ENCODE measurements around the gene SEMA6D. TPM values are rescaled to one million over a fixed set of nuclear protein-coding genes. Genes with fewer than 3 reads are reported as not detected.
A peak's percentile ranks its signal among the peaks of the same experiment; 100 is the strongest.

Gene SEMA6D
- total and polyA plus RNA-seq, 2 donors (not counting 1 experiment from before 2014, with no cell fraction given), result 2.4 to 13.4 TPM

GRCh38 chr15:47755941-47756340 lies 38.6 kb downstream of the SEMA6D start:
- no peak overlapping the region for H3K4me3 ChIP-seq (replicated peaks in 1 of 4; ENCODE audit: control extremely low read depth in 1 of 4, insufficient read depth in 1 of 4, low read depth in 3 of 4, low read length in 4 of 4)
- no peak overlapping the region for H3K9ac ChIP-seq (ENCODE audit: insufficient read depth, low read length)
- H3K4me2 ChIP-seq (ENCODE audit: extremely low read depth, insufficient read depth, low read length), result no peak overlapping the region
- TF ChIP-seq, protein P1, sequence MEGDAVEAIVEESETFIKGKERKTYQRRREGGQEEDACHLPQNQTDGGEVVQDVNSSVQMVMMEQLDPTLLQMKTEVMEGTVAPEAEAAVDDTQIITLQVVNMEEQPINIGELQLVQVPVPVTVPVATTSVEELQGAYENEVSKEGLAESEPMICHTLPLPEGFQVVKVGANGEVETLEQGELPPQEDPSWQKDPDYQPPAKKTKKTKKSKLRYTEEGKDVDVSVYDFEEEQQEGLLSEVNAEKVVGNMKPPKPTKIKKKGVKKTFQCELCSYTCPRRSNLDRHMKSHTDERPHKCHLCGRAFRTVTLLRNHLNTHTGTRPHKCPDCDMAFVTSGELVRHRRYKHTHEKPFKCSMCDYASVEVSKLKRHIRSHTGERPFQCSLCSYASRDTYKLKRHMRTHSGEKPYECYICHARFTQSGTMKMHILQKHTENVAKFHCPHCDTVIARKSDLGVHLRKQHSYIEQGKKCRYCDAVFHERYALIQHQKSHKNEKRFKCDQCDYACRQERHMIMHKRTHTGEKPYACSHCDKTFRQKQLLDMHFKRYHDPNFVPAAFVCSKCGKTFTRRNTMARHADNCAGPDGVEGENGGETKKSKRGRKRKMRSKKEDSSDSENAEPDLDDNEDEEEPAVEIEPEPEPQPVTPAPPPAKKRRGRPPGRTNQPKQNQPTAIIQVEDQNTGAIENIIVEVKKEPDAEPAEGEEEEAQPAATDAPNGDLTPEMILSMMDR (conservative IDR thresholded peaks at IDR 0.05 in 1 of 2, IDR thresholded peaks at IDR 0.05 in 1 of 2; ENCODE audit: low read depth in 1 of 2, low read length in 2 of 2), result no peak
- no peak for TF ChIP-seq EZH2 (IDR thresholded peaks at IDR 0.05; ENCODE audit: low read length, missing control alignments)
- H4K20me1 ChIP-seq (ENCODE audit: control insufficient read depth, extremely low read depth, insufficient read depth, low read length), result no peaks in the 10 kb centered on the region
- no peak for DNase-seq (ENCODE audit: low read depth in 2 of 2)
- H3K27me3 ChIP-seq (ENCODE audit: control insufficient read depth, insufficient read depth, low read length), result no peaks in the 10 kb centered on the region
- no peak overlapping the region for H2AFZ ChIP-seq (ENCODE audit: low read length)
- H3K79me2 ChIP-seq (ENCODE audit: control insufficient read depth, insufficient read depth, low read length), result no peaks in the 10 kb centered on the region
- no peaks in the 10 kb centered on the region for H3K9me3 ChIP-seq (ENCODE audit: control insufficient read depth, insufficient read depth, low read depth, low read length)
- no peaks in the 10 kb centered on the region for H3K36me3 ChIP-seq (ENCODE audit: control insufficient read depth, insufficient read depth, low read length)
- H3K27ac ChIP-seq (ENCODE audit: insufficient read depth, low read length), result no peak overlapping the region
- peaks cover 4% of the 10 kb centered on the region for H3K4me1 ChIP-seq (ENCODE audit: control insufficient read depth, extremely low read depth, insufficient read depth, low read length)

GRCh38 chr15:47756872-47757271 lies 39.6 kb downstream of the SEMA6D start:
- H3K4me2 ChIP-seq (ENCODE audit: extremely low read depth, insufficient read depth, low read length), result no peak overlapping the region

DNA sequence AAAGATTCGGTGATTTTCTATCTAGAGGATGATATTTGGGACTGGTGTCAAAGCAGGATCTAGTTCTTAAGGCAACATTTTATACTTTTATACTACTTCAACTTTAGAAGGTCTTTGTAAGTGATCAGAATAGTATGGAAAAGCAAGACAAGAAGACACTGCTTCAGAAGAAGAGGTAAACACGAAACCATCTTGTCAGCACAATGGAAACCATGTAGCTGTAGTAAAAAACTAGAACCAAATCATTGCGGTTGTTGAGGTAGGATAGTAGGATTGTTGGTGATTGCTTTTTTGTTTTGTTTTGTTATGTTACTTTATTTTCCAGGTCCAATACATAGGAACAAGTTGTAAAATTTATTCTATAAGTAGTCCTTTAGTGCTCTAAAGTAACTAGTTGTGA lies 40.0 kb downstream of the SEMA6D start:
- Histone ChIP-seq H2AFZ (ENCODE audit: low read length) (no peak overlapping the region), H3K4me3 (replicated peaks in 1 of 4; ENCODE audit: control extremely low read depth in 1 of 4, insufficient read depth in 1 of 4, low read depth in 3 of 4, low read length in 4 of 4) (no peak overlapping the region), H3K9me3 (ENCODE audit: control insufficient read depth, insufficient read depth, low read depth, low read length) (no peaks in the 10 kb centered on the region), H3K27me3 (ENCODE audit: control insufficient read depth, insufficient read depth, low read length) (no peaks in the 10 kb centered on the region), H4K20me1 (ENCODE audit: control insufficient read depth, extremely low read depth, insufficient read depth, low read length) (no peaks in the 10 kb centered on the region), H3K4me2 (ENCODE audit: extremely low read depth, insufficient read depth, low read length) (no peak overlapping the region), H3K4me1 (ENCODE audit: control insufficient read depth, extremely low read depth, insufficient read depth, low read length) (peaks cover 2% of the 10 kb centered on the region), H3K79me2 (ENCODE audit: control insufficient read depth, insufficient read depth, low read length) (no peaks in the 10 kb centered on the region), H3K36me3 (ENCODE audit: control insufficient read depth, insufficient read depth, low read length) (no peaks in the 10 kb centered on the region), H3K9ac (ENCODE audit: insufficient read depth, low read length) (no peak overlapping the region), H3K27ac (ENCODE audit: insufficient read depth, low read length) (no peak overlapping the region)
- DNase-seq (ENCODE audit: low read depth in 2 of 2), result no peak
- TF ChIP-seq, protein P1 (conservative IDR thresholded peaks at IDR 0.05 in 1 of 2, IDR thresholded peaks at IDR 0.05 in 1 of 2; ENCODE audit: low read depth in 1 of 2, low read length in 2 of 2), result no peak
- TF ChIP-seq EZH2 (IDR thresholded peaks at IDR 0.05; ENCODE audit: low read length, missing control alignments), result no peak

More at GRCh38 chr15:47756872-47757271, 39.6 kb downstream of the SEMA6D start:
- Histone ChIP-seq H3K9ac (ENCODE audit: insufficient read depth, low read length) (no peak overlapping the region), H3K9me3 (ENCODE audit: control insufficient read depth, insufficient read depth, low read depth, low read length) (no peaks in the 10 kb centered on the region), H3K36me3 (ENCODE audit: control insufficient read depth, insufficient read depth, low read length) (no peaks in the 10 kb centered on the region), H2AFZ (ENCODE audit: low read length) (no peak overlapping the region), H3K27ac (ENCODE audit: insufficient read depth, low read length) (no peak overlapping the region), H3K4me1 (ENCODE audit: control insufficient read depth, extremely low read depth, insufficient read depth, low read length) (peaks cover 2% of the 10 kb centered on the region), H3K4me3 (replicated peaks in 1 of 4; ENCODE audit: control extremely low read depth in 1 of 4, insufficient read depth in 1 of 4, low read depth in 3 of 4, low read length in 4 of 4) (no peak overlapping the region), H3K79me2 (ENCODE audit: control insufficient read depth, insufficient read depth, low read length) (no peaks in the 10 kb centered on the region), H3K27me3 (ENCODE audit: control insufficient read depth, insufficient read depth, low read length) (no peaks in the 10 kb centered on the region), H4K20me1 (ENCODE audit: control insufficient read depth, extremely low read depth, insufficient read depth, low read length) (no peaks in the 10 kb centered on the region)
- no peak for TF ChIP-seq EZH2 (IDR thresholded peaks at IDR 0.05; ENCODE audit: low read length, missing control alignments)
- peak; percentile 83 to 89 for DNase-seq (ENCODE audit: low read depth in 2 of 2)
